ENCODE data around the gene ITSN2.

GRCh38 chr2:24183366-24184069 is 176.8 kb downstream of the ITSN2 start:
- TF ChIP-seq EZH2 (IDR thresholded peaks at IDR 0.05; ENCODE audit: low read length, missing control alignments) (no peak), CTCF (conservative IDR thresholded peaks at IDR 0.05 in 1 of 2, IDR thresholded peaks at IDR 0.05 in 1 of 2; ENCODE audit: low read depth in 1 of 2, low read length in 2 of 2) (no peak)
